Upper lobe of left lung (tissue), 6 donors: Measurements from ENCODE around the gene LAMP1. TPM values are rescaled to one million over a fixed set of nuclear protein-coding genes. Genes with fewer than 3 reads are reported as not detected.

Experiments
- ATAC-seq, 2 donors: fragments of 200-7000 bp; cut with Tn5 transposase; one replicate each; pipeline ENCODE4 v1.9.1; 2022; ENCODE audit warnings: mild to moderate bottlenecking in 2 of 2, moderate library complexity in 2 of 2; ENCODE audit not compliant: low FRiP score in 2 of 2
- DNase-seq, 2 donors: peaks; one replicate each; pipeline ENCODE4 v3.0.0-alpha.2; 2019 to 2020
- H3K27ac ChIP-seq, 4 donors: fragments of 200-600 bp; sonication (generic); one replicate each; pipeline ENCODE4 v1.5.1; 2016 to 2019
- H3K27me3 ChIP-seq, 4 donors: fragments of 200-600 bp; sonication (generic); one replicate each; pipeline ENCODE4 v1.5.1; 2017 to 2019
- H3K36me3 ChIP-seq, 4 donors: fragments of 200-600 bp; sonication (generic); one replicate each; pipeline ENCODE4 v1.5.1; 2016 to 2019
- H3K4me1 ChIP-seq, 4 donors: fragments of 200-600 bp; sonication (generic); one replicate each; pipeline ENCODE4 v1.5.1; 2018 to 2019
- H3K4me3 ChIP-seq, 4 donors: fragments of 200-600 bp; sonication (generic); one replicate each; pipeline ENCODE4 v1.5.1; 2017 to 2019; ENCODE audit warnings: mild to moderate bottlenecking in 2 of 4, moderate library complexity in 1 of 4
- H3K9me3 ChIP-seq, 4 donors: fragments of 200-600 bp; sonication (generic); one replicate each; pipeline ENCODE4 v1.5.1; 2018 to 2019
- EP300 ChIP-seq, 4 donors: sonication (generic); formaldehyde crosslinking; IDR thresholded peaks; one replicate each; pipeline ENCODE4 v1.5.1; 2017; ENCODE audit warnings: antibody characterized with exemption in 4 of 4, control low read depth in 2 of 4
- POLR2A ChIP-seq, 4 donors: fragments of 450-650 bp; IDR thresholded peaks; one replicate each; pipeline ENCODE4 v1.5.1; 2016 to 2017; ENCODE audit warnings: antibody characterized with exemption in 4 of 4, mild to moderate bottlenecking in 2 of 4
- POLR2AphosphoS5 ChIP-seq, 2 donors: sonication (generic); formaldehyde crosslinking; IDR thresholded peaks; one replicate each; pipeline ENCODE4 v1.5.1; 2017; ENCODE audit warnings: antibody characterized with exemption in 2 of 2
- WGBS, 2 donors: methylation state at CpG; one replicate each; pipeline ENCODE4 v1.1.5; 2017 to 2018; 5-methylcytosine and 5-hydroxymethylcytosine counted together
- total RNA-seq, 6 donors: library from RNA; depleted of rRNA in 4 of 6; stranded (reverse); fragments of >200 nt in 4 of 6; gene quantifications; one replicate each; pipeline versions ENCODE4 v1.1.0 to v1.2.1, GENCODE V29; 2016 to 2021
- TF ChIP-seq, protein P1 (sequence below), 6 experiments: fragments of 450-650 bp in 4 of 6; fragments of 200-600 bp in 2 of 6; sonication (generic) in 2 of 6; IDR thresholded peaks; one replicate each; pipeline ENCODE4 v1.5.1; 2016 to 2019; ENCODE audit warnings: antibody characterized with exemption in 6 of 6
- donor health status: DM: no; HTN: no; CAD: no; lungs with moderate emphysema.
- donor health status: DM: no; HTN: yes; CAD: no; lungs with severe emphysema.

LAMP1 gene
- total RNA-seq, 6 donors from 2014 or later, result 80.7 to 394 (median 236) TPM

- no peaks in the 10 kb centered on the region for H3K27me3 ChIP-seq
- H3K9me3 ChIP-seq, result no peaks in the 10 kb centered on the region
- 81 to 82% methylated on average over 13 of the region's 13 CpGs for WGBS, 2 donors
- TF ChIP-seq POLR2AphosphoS5 (IDR thresholded peaks at IDR 0.05), result no peak
- H3K36me3 ChIP-seq, result peaks cover 3 to 32% (median 29%) of the 10 kb centered on the region in 4 donors
- H3K4me3 ChIP-seq, result no peak overlapping the region
- no peaks in the 10 kb centered on the region for H3K4me1 ChIP-seq
- DNase-seq, result no peak
- no peak overlapping the region for H3K27ac ChIP-seq
- no peak for ATAC-seq
Measured at GRCh38 chr13:113327391-113327765, 30.3 kb downstream of the LAMP1 start.

DNA sequence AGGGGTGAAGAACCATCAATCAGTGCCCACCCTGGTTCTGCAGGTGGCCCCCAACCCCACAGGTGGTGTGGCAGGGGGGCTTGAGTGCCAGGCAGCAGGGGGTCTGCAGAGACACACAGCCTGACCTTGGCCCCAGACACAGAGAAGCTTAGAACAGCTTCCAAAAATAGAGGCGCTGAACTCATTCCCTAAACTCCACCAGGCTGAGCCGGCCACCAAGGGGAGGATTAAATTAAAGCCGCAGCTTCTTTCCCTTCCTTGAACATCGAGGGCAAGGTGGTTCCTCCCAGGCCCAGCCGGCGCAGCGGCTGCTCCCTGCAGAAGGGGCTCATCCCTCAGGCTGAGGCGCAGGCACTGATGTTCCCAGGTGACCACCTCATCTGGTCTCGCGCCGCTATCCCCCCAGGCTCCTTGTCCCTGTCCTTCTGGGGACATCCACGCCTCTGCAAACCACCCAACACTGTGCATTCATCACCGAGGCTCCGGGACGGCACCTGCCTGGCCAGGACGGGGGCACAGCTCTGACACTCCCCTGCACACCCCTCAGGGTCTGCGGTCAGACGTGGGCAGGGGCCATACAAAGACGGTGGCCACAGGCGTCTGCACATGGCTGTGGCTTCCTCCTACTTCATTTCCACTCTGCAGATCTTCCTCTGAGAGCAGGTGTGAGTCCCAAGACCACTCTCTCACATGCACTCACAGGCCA is 30.9 kb downstream of the LAMP1 start:
- DNase-seq, result no peak
- ATAC-seq, result peak; percentile 20 to 54
- TF ChIP-seq POLR2A (IDR thresholded peaks at IDR 0.05), result no peak
- TF ChIP-seq, protein P1, sequence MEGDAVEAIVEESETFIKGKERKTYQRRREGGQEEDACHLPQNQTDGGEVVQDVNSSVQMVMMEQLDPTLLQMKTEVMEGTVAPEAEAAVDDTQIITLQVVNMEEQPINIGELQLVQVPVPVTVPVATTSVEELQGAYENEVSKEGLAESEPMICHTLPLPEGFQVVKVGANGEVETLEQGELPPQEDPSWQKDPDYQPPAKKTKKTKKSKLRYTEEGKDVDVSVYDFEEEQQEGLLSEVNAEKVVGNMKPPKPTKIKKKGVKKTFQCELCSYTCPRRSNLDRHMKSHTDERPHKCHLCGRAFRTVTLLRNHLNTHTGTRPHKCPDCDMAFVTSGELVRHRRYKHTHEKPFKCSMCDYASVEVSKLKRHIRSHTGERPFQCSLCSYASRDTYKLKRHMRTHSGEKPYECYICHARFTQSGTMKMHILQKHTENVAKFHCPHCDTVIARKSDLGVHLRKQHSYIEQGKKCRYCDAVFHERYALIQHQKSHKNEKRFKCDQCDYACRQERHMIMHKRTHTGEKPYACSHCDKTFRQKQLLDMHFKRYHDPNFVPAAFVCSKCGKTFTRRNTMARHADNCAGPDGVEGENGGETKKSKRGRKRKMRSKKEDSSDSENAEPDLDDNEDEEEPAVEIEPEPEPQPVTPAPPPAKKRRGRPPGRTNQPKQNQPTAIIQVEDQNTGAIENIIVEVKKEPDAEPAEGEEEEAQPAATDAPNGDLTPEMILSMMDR (IDR thresholded peaks at IDR 0.05), result no peak
- TF ChIP-seq POLR2AphosphoS5 (IDR thresholded peaks at IDR 0.05), result no peak
- TF ChIP-seq EP300 (IDR thresholded peaks at IDR 0.05), result no peak

DNA sequence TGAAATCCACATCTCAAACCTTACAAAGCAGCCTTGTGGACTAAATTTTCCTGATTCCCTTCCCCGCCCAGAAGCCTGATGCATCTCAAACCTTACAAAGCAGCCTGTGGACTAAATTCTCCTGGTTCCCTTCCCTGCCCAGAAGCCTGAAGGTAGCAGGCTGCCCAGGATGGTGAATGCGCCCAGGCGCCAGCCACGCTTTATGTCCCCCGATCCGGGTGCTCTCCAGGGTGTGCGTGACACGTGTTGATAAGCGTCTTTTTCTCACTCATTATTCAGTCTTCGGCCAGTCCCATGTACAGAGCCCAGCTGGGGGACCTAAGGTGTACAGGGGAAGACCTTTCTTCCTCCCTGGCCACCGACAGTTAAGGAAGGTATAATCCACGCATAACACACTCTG is 31.8 kb downstream of the LAMP1 start:
- 89 to 91% methylated on average over 12 of the region's 12 CpGs for WGBS, 2 donors
- H3K27ac ChIP-seq, result no peak overlapping the region
- no peak overlapping the region for H3K4me3 ChIP-seq
- H3K27me3 ChIP-seq, result no peaks in the 10 kb centered on the region
- no peaks in the 10 kb centered on the region for H3K4me1 ChIP-seq
- ATAC-seq (peak in 1 of 2 donors; percentile 16), DNase-seq (no peak)
- H3K36me3 ChIP-seq, result peaks cover 0 to 19% (median 16%) of the 10 kb centered on the region in 4 donors
- no peaks in the 10 kb centered on the region for H3K9me3 ChIP-seq
- TF ChIP-seq POLR2AphosphoS5 (IDR thresholded peaks at IDR 0.05) (no peak), POLR2A (IDR thresholded peaks at IDR 0.05) (no peak), EP300 (IDR thresholded peaks at IDR 0.05) (no peak)
- TF ChIP-seq, protein P1 (IDR thresholded peaks at IDR 0.05), result no peak

More for the DNA sequence above, 30.9 kb downstream of the LAMP1 start:
- H3K27ac ChIP-seq, result no peak overlapping the region
- H3K9me3 ChIP-seq, result no peaks in the 10 kb centered on the region
- H3K4me3 ChIP-seq, result no peak overlapping the region
- peaks cover under 1 to 28% (median 25%) of the 10 kb centered on the region in 4 donors for H3K36me3 ChIP-seq
- 64 to 74% methylated on average over 18 to 20 of the region's 20 CpGs for WGBS, 2 donors
- H3K27me3 ChIP-seq, result no peaks in the 10 kb centered on the region
- H3K4me1 ChIP-seq, result no peaks in the 10 kb centered on the region

DNA sequence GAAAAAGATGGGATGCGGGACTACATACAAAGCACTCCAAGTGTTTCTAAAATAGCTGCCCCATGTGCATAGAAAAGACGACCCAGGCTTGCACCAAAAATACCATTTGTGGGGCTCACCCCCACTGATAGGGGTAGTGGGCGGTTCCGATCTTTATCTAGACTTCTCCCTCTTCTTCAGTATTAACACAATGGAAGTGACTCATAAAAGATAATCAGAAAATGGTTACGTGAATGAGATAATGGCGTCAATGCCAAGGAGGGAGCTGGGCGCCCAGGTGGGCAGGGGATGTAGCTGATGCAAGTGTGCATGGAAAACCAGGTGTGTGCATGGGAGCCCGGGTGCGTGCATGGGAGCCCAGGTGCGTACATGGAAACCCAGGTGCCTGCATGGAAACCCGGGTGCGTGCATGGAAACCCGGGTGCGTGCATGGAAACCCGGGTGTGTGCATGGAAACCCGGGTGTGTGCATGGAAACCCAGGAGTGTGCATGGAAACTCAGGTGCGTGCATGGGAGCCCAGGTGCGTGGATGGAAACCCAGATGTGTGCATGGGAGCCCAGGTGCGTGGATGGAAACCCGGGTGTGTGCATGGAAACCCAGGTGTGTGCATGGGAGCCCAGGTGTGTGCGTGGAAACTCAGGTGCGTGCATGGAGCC is 32.7 kb downstream of the LAMP1 start:
- no peak overlapping the region for H3K27ac ChIP-seq
- H3K4me1 ChIP-seq, result no peaks in the 10 kb centered on the region
- 90 to 94% methylated on average over 22 of the region's 22 CpGs for WGBS, 2 donors
- H3K27me3 ChIP-seq, result no peaks in the 10 kb centered on the region
- no peaks in the 10 kb centered on the region for H3K9me3 ChIP-seq
- ATAC-seq, result no peak
- H3K36me3 ChIP-seq, result peaks cover 0 to 10% (median 8%) of the 10 kb centered on the region in 4 donors
- H3K4me3 ChIP-seq, result no peak overlapping the region
- no peak for DNase-seq
- TF ChIP-seq, protein P1 (IDR thresholded peaks at IDR 0.05), result no peak
- TF ChIP-seq POLR2AphosphoS5 (IDR thresholded peaks at IDR 0.05) (no peak), EP300 (IDR thresholded peaks at IDR 0.05) (no peak), POLR2A (IDR thresholded peaks at IDR 0.05) (no peak)

- ATAC-seq (peak in 1 of 2 donors; percentile 23), DNase-seq (no peak)
- Histone ChIP-seq H3K4me1 (no peaks in the 10 kb centered on the region), H3K27me3 (no peaks in the 10 kb centered on the region), H3K9me3 (no peaks in the 10 kb centered on the region), H3K36me3 (no peaks in the 10 kb centered on the region), H3K4me3 (no peak overlapping the region), H3K27ac (no peak overlapping the region)
- TF ChIP-seq, protein P1 (IDR thresholded peaks at IDR 0.05), result no peak
- TF ChIP-seq POLR2A (IDR thresholded peaks at IDR 0.05), result no peak
- TF ChIP-seq EP300 (IDR thresholded peaks at IDR 0.05), result no peak
- no peak for TF ChIP-seq POLR2AphosphoS5 (IDR thresholded peaks at IDR 0.05)
- 93% methylated on average over 10 to 12 of the region's 12 CpGs for WGBS, 2 donors
Measured at GRCh38 chr13:113332615-113333014, 35.6 kb downstream of the LAMP1 start.
